Measurements from ENCODE around the gene VPS51.
A peak's percentile ranks its signal among the peaks of the same experiment; 100 is the strongest.

Gene VPS51

DNA sequence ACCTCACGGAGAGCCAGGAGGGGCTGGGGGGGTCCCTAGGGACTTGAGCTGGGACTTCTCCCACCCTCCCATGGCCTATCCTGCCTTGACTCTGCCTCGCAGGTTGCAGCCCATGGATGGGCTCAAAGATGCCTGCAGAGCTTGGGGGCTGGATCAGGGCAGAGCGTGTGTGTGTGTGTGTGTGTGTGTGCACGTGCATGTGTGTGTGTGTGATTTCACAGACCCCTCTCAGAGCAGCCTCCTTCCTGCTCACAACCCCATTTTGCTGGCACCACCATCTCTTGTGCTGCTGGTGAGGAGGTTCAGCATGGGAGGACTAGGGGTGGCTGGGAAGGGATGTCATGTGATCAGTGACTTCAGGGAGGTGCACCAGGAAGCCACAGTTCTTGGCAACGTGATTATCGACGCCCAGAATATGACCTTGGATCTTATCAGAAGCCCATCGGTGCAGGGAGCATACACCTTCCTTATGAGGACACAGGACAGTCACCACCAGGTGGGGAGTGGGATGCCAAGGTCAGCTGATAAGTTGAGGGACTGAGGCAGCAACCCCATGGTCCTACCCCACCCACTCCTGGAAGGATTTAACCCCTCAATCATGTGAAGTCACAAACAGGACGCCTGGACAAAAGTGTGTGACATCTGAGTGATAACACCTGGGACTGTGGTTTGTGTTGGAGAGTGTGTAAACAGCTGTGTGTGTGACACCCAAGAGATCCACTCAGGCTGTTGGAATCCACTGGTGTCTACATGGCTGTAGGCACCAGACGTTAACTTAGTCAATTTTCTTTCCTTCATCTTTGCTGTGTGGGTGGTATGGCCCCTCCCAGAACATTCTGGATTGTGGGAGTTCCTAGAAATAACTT is 35.8 kb upstream of the VPS51 start:
- Histone ChIP-seq H3K9ac (ENCODE audit: low read length) (no peak overlapping the region), H3K9me3 (ENCODE audit: control insufficient read depth, insufficient read depth, low read depth, low read length) (no peaks in the 10 kb centered on the region), H3K27ac (ENCODE audit: low read depth, low read length) (no peak overlapping the region), H3K27me3 (ENCODE audit: control insufficient read depth, insufficient read depth, low read length) (no peaks in the 10 kb centered on the region), H3K4me3 (ENCODE audit: low read depth, low read length) (no peak overlapping the region), H3K36me3 (ENCODE audit: control insufficient read depth, insufficient read depth, low read length) (no peaks in the 10 kb centered on the region), H3K4me1 (ENCODE audit: control insufficient read depth, insufficient read depth, low read length) (no peaks in the 10 kb centered on the region)

DNA sequence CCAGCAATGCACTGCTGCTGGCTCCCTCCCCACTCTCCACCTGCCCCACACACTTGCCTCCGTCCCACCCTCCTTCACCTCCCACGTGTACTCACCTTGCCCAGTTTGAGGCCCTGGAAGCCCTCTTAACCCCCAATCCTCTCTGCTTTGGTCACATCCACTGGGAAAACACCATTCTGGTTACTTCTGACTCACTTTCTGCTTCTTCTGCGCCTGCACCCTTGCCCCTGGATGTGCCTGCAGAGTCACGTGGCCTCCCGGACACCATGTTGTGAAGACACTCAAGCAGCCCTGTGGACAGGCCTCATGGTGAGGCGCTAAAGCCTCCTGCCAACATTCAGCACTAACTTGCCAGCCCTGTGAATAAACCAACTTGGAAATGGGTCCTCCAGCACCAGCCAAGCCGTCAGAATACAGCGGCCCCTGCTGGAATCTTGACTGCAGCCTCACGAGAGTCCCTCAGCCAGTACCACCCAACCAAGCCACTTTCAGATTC is 35.1 kb upstream of the VPS51 start:
- no peaks in the 10 kb centered on the region for H3K27me3 ChIP-seq (ENCODE audit: control insufficient read depth, insufficient read depth, low read length)
- no peak overlapping the region for H3K27ac ChIP-seq (ENCODE audit: low read depth, low read length)
- no peaks in the 10 kb centered on the region for H3K9me3 ChIP-seq (ENCODE audit: control insufficient read depth, insufficient read depth, low read depth, low read length)
- H3K9ac ChIP-seq (ENCODE audit: low read length), result no peak overlapping the region
- no peaks in the 10 kb centered on the region for H3K36me3 ChIP-seq (ENCODE audit: control insufficient read depth, insufficient read depth, low read length)
- H3K4me3 ChIP-seq (ENCODE audit: low read depth, low read length), result no peak overlapping the region
- H3K4me1 ChIP-seq (ENCODE audit: control insufficient read depth, insufficient read depth, low read length), result peaks cover under 1% of the 10 kb centered on the region; the same call in 1 of the 2 replicates

DNA sequence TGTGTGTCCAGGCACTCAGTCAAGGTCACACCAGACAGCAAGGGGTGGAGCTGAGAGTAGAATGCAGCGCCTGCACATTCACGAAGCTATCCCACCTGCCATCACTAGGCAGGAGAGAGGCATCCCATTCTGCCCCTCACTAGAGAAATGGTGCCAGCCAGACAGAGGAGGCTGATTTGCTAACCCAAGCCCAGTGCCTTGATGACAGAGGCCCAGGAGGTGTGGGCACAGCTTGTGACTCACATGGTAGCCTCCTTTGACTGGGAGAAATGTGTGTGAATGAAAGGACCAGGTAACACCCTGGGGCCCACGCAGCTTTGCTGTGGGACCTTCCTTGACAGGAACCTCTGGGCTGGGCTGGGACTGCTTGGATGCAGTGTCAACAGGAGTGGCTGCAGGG is 32.5 kb upstream of the VPS51 start:
- H3K27ac ChIP-seq (ENCODE audit: low read depth, low read length), result no peak overlapping the region
- no peaks in the 10 kb centered on the region for H3K9me3 ChIP-seq (ENCODE audit: control insufficient read depth, insufficient read depth, low read depth, low read length)
- no peak overlapping the region for H3K9ac ChIP-seq (ENCODE audit: low read length)
- H3K27me3 ChIP-seq (ENCODE audit: control insufficient read depth, insufficient read depth, low read length), result no peaks in the 10 kb centered on the region
- H3K4me1 ChIP-seq (ENCODE audit: control insufficient read depth, insufficient read depth, low read length), result peaks cover 16% of the 10 kb centered on the region
- H3K36me3 ChIP-seq (ENCODE audit: control insufficient read depth, insufficient read depth, low read length), result no peaks in the 10 kb centered on the region
- H3K4me3 ChIP-seq (ENCODE audit: low read depth, low read length), result no peak overlapping the region

DNA sequence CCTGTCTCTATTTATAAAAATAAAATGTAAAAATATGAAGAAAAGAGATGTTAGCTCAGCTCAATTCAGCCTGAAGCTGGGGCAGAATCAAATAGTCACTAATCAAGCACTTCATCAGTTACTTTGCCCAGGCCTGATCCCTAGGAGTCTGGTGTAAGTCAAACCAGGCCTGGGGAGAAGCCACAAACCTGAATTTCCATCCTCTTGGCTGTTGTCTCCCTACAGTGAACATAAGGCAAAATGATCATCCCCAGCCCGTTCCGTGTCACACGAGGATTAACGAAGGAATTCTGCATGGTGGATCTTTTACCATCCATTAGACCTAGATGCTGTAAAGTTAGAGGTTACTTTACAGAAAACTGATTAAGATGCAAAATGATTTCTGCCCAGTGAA is 31.2 kb upstream of the VPS51 start:
- Histone ChIP-seq H3K27ac (ENCODE audit: low read depth, low read length) (no peak overlapping the region), H3K9ac (ENCODE audit: low read length) (no peak overlapping the region), H3K4me3 (ENCODE audit: low read depth, low read length) (no peak overlapping the region), H3K36me3 (ENCODE audit: control insufficient read depth, insufficient read depth, low read length) (no peaks in the 10 kb centered on the region), H3K4me1 (ENCODE audit: control insufficient read depth, insufficient read depth, low read length) (peaks cover 16% of the 10 kb centered on the region), H3K27me3 (ENCODE audit: control insufficient read depth, insufficient read depth, low read length) (no peaks in the 10 kb centered on the region), H3K9me3 (ENCODE audit: control insufficient read depth, insufficient read depth, low read depth, low read length) (no peaks in the 10 kb centered on the region)

DNA sequence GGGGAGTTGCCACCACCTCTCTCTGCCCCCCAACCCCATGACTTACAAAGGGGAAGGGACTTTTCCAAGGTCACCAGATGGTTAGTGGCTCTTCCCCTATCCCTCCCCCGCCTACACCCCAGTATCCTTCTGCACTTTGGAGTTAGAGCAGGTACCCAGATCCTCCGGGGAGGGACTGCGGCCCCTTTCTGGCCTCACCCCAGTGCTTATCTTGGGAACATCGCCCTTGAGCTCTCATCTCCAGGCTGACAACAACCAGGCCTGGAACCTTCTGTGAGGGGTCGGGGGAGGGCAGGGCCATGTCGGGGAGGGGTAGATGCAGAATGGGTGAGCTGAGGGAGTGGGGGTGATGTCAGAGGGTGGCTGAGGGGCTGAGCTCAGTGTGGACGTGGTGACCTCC is 30.2 kb upstream of the VPS51 start:
- Histone ChIP-seq H3K4me3 (ENCODE audit: low read depth, low read length) (no peak overlapping the region), H3K9me3 (ENCODE audit: control insufficient read depth, insufficient read depth, low read depth, low read length) (no peaks in the 10 kb centered on the region), H3K27ac (ENCODE audit: low read depth, low read length) (no peak overlapping the region), H3K27me3 (ENCODE audit: control insufficient read depth, insufficient read depth, low read length) (no peaks in the 10 kb centered on the region), H3K9ac (ENCODE audit: low read length) (no peak overlapping the region), H3K4me1 (ENCODE audit: control insufficient read depth, insufficient read depth, low read length) (peaks cover 16% of the 10 kb centered on the region), H3K36me3 (ENCODE audit: control insufficient read depth, insufficient read depth, low read length) (no peaks in the 10 kb centered on the region)

DNA sequence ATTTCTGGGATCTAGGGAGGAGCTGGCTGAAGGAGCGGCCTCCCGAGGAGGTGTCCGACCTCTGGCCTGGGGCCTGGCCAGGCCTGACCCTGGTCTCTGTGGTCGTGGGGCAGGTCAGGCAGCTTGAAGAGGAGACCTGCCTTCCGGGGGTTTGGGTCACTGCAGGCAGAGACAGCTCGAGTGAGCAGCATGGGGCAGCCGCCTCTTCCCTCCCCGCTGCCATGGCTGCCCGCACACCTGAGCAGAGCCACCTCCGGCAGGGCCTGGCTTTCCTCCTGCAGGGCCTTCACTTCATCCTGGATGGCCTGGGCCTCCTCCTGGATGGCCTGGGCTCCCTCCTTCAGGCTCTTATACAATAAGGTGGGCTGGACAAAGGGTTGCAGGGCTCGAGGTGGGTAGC is 29.7 kb upstream of the VPS51 start:
- Histone ChIP-seq H3K36me3 (ENCODE audit: control insufficient read depth, insufficient read depth, low read length) (no peaks in the 10 kb centered on the region), H3K9me3 (ENCODE audit: control insufficient read depth, insufficient read depth, low read depth, low read length) (no peaks in the 10 kb centered on the region), H3K4me1 (ENCODE audit: control insufficient read depth, insufficient read depth, low read length) (peaks cover 16% of the 10 kb centered on the region), H3K4me3 (ENCODE audit: low read depth, low read length) (peak overlapping the region; percentile 24; the same call in 1 of the 2 replicates), H3K27ac (ENCODE audit: low read depth, low read length) (peak overlapping the region; percentile 71), H3K27me3 (ENCODE audit: control insufficient read depth, insufficient read depth, low read length) (no peaks in the 10 kb centered on the region), H3K9ac (ENCODE audit: low read length) (no peak overlapping the region)

DNA sequence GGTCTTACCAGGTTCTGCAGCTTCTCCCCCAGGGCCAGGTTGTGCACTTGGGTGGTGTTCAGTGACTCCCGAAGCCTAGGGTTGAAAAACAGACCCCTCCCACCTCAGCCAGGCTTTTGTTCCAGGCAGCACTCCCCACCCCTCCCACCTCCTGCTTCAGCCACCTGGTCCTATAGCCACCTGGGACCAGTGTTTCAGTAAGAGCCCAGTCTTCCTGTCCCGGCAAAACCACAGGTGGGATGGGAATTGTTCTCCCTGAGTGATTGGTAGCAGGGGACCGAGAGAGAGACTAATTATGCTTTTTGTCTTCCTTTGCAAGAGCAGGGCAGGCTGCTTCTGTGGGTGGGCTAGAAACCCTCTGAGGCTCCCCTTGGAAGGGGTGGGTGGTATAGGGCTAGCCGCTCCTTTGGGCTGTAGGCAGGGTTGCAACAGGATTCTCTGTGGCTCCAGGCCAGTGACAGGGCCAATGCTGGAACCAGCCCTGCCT is 29.2 kb upstream of the VPS51 start:
- no peaks in the 10 kb centered on the region for H3K27me3 ChIP-seq (ENCODE audit: control insufficient read depth, insufficient read depth, low read length)
- H3K4me1 ChIP-seq (ENCODE audit: control insufficient read depth, insufficient read depth, low read length), result peaks cover 16% of the 10 kb centered on the region
- H3K9me3 ChIP-seq (ENCODE audit: control insufficient read depth, insufficient read depth, low read depth, low read length), result no peaks in the 10 kb centered on the region
- peak overlapping the region; percentile 24; the same call in 1 of the 2 replicates for H3K4me3 ChIP-seq (ENCODE audit: low read depth, low read length)
- no peak overlapping the region for H3K9ac ChIP-seq (ENCODE audit: low read length)
- no peaks in the 10 kb centered on the region for H3K36me3 ChIP-seq (ENCODE audit: control insufficient read depth, insufficient read depth, low read length)
- H3K27ac ChIP-seq (ENCODE audit: low read depth, low read length), result peak overlapping the region; percentile 71; the same call in 1 of the 2 replicates

DNA sequence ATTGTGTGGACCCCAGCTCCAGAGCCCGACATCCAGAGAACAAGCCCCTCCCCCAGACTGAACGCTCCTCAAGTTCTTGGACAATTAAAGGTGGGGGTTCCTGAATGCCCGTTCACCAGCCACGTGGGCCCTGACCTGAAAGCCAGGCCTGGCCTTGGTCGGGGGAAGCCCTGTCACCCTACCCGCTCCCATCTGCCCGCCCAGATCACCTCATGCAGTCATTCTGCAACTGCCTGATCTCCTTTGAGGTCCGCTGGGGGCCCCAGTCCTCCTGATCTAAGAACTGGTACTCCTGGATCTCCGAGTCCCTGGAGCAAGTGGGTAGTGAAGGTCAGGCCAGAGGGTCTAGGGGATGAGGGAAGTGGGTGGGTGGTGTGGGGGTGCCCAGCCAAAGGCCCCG is 28.6 kb upstream of the VPS51 start:
- H3K27ac ChIP-seq (ENCODE audit: low read depth, low read length), result no peak overlapping the region
- no peaks in the 10 kb centered on the region for H3K36me3 ChIP-seq (ENCODE audit: control insufficient read depth, insufficient read depth, low read length)
- no peaks in the 10 kb centered on the region for H3K27me3 ChIP-seq (ENCODE audit: control insufficient read depth, insufficient read depth, low read length)
- H3K9me3 ChIP-seq (ENCODE audit: control insufficient read depth, insufficient read depth, low read depth, low read length), result no peaks in the 10 kb centered on the region
- H3K4me3 ChIP-seq (ENCODE audit: low read depth, low read length), result no peak overlapping the region
- H3K9ac ChIP-seq (ENCODE audit: low read length), result no peak overlapping the region
- peaks cover 16% of the 10 kb centered on the region for H3K4me1 ChIP-seq (ENCODE audit: control insufficient read depth, insufficient read depth, low read length)

DNA sequence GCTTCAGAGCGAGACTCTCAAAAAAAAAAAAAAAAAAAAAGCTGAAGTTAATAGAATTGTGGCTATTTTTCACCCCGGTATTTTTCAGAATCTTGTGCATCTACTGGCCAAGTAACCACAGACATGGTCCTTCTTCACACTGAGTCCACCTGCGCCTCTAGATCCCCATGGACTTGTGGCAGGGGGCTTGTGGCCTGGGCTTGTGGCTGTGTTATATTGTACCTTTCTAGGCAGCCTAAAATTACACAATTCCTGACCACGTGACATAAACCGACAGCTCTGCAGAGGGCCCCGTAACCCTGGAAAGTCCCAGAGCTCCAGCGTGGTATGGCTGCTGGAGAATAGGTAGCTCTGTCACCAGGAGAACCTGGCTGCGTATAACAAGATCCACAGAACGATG is 26.8 kb upstream of the VPS51 start:
- no peak overlapping the region for H3K4me3 ChIP-seq (ENCODE audit: low read depth, low read length)
- no peaks in the 10 kb centered on the region for H3K27me3 ChIP-seq (ENCODE audit: control insufficient read depth, insufficient read depth, low read length)
- H3K9ac ChIP-seq (ENCODE audit: low read length), result no peak overlapping the region
- H3K4me1 ChIP-seq (ENCODE audit: control insufficient read depth, insufficient read depth, low read length), result peaks cover 16% of the 10 kb centered on the region
- no peaks in the 10 kb centered on the region for H3K36me3 ChIP-seq (ENCODE audit: control insufficient read depth, insufficient read depth, low read length)
- no peaks in the 10 kb centered on the region for H3K9me3 ChIP-seq (ENCODE audit: control insufficient read depth, insufficient read depth, low read depth, low read length)
- no peak overlapping the region for H3K27ac ChIP-seq (ENCODE audit: low read depth, low read length)

DNA sequence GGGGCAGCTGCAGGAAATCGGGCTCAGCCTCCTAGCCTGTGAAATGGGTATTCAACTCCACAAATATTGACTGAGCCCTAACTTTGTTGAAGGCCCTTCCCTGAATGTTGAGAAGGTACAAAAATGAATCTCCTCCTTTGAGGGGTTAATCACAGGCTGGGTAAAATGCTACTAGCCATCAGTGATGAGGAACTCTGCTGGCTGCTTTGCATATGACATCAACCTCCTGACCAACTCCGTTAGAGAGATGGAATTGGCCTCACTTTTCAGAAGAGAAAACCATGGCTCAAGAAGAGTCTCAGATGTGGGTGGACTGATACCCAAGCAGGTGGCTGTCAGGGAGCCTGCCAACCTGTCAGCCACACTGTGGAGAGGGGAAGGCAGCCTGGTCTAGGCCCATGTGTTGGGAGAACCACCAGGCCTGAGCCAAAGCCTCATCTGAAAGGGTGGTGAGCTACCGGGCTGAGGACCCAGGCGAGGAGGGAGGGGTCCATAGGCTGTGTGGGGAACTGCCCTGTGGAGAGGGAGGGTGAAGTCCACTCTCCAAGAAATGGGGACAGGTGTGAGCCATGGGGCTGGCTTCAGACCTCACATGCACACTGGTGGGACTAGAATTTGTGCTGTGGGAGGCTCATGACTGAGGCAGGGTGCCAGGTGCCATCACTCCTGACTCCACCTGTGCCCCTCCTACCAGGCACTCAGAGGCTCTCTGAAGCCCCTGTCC is 23.9 kb upstream of the VPS51 start:
- no peaks in the 10 kb centered on the region for H3K9me3 ChIP-seq (ENCODE audit: control insufficient read depth, insufficient read depth, low read depth, low read length)
- no peaks in the 10 kb centered on the region for H3K27me3 ChIP-seq (ENCODE audit: control insufficient read depth, insufficient read depth, low read length)
- H3K4me1 ChIP-seq (ENCODE audit: control insufficient read depth, insufficient read depth, low read length), result peaks cover 5% of the 10 kb centered on the region
- no peak overlapping the region for H3K9ac ChIP-seq (ENCODE audit: low read length)
- H3K4me3 ChIP-seq (ENCODE audit: low read depth, low read length), result no peak overlapping the region
- peaks cover 9% of the 10 kb centered on the region for H3K36me3 ChIP-seq (ENCODE audit: control insufficient read depth, insufficient read depth, low read length)
- no peak overlapping the region for H3K27ac ChIP-seq (ENCODE audit: low read depth, low read length)

DNA sequence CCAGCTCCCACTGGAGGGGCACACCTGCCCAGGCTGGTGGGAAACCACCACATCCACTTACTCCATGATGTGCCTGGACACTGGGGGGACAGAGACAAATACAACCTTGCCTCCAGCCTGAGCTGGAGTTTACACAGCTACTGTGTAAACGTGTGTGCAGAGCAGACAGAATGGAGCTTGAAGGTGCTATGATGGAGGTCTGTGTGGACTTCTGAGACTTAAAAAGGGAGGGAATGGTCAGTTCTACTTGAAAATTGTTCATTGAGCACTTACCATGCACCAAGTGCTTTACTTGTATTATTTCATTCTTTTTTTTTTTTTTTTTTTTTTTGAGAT is 23.4 kb upstream of the VPS51 start:
- H3K9me3 ChIP-seq (ENCODE audit: control insufficient read depth, insufficient read depth, low read depth, low read length), result no peaks in the 10 kb centered on the region
- no peak overlapping the region for H3K4me3 ChIP-seq (ENCODE audit: low read depth, low read length)
- H3K9ac ChIP-seq (ENCODE audit: low read length), result no peak overlapping the region
- no peaks in the 10 kb centered on the region for H3K4me1 ChIP-seq (ENCODE audit: control insufficient read depth, insufficient read depth, low read length)
- H3K36me3 ChIP-seq (ENCODE audit: control insufficient read depth, insufficient read depth, low read length), result peaks cover 14% of the 10 kb centered on the region
- no peaks in the 10 kb centered on the region for H3K27me3 ChIP-seq (ENCODE audit: control insufficient read depth, insufficient read depth, low read length)
- H3K27ac ChIP-seq (ENCODE audit: low read depth, low read length), result no peak overlapping the region

Measured in HUES6 (cell line).